HL-60 (cell line): ENCODE measurements around the gene IRAG1.

Experiments used
- DNase-seq, 2 experiments: peaks; one replicate each; pipeline ENCODE4 v3.0.0-alpha.2; 2010 to 2020; ENCODE audit warnings: low read depth in 1 of 2, low spot score in 1 of 2
- H3K27ac ChIP-seq: fragments of 250-450 bp; sonication (Bioruptor Pico); replicated peaks from 2 replicates; pipeline ENCODE4 v1.5.1; 2020; ENCODE audit warnings: mild to moderate bottlenecking, moderate library complexity
- H3K27me3 ChIP-seq: fragments of 250-450 bp; sonication (Bioruptor Pico); 2 replicates; pipeline ENCODE4 v1.5.1; 2021; ENCODE audit warnings: mild to moderate bottlenecking, moderate library complexity; ENCODE audit not compliant: insufficient read depth, poor library complexity, severe bottlenecking
- H3K4me3 ChIP-seq: replicated peaks from 2 replicates; pipeline ENCODE4 v1.5.1; 2011; ENCODE audit warnings: mild to moderate bottlenecking, control low read depth, low read length; ENCODE audit not compliant: insufficient read depth
- CTCF ChIP-seq: IDR thresholded peaks from one replicate; pipeline ENCODE4 v1.5.1; 2011; ENCODE audit warnings: low read length, control low read depth, inconsistent platforms; ENCODE audit not compliant: insufficient read depth
- GABPA ChIP-seq: IDR thresholded peaks from 2 replicates; pipeline ENCODE4 v1.6.1; 2012; ENCODE audit warnings: low read depth
- POLR2AphosphoS5 ChIP-seq: IDR thresholded peaks from 2 replicates; pipeline ENCODE4 v1.6.1; 2012; ENCODE audit warnings: low read depth
- REST ChIP-seq: IDR thresholded peaks from 2 replicates; pipeline ENCODE4 v1.6.1; 2012; ENCODE audit warnings: low read depth; ENCODE audit not compliant: insufficient replicate concordance
- SPI1 ChIP-seq: IDR thresholded peaks from 2 replicates; pipeline ENCODE4 v1.6.1; 2012; ENCODE audit warnings: low read depth, mild to moderate bottlenecking, borderline replicate concordance

The IRAG1 gene

GRCh38 chr11:10694486-10695239 lies 1.1 kb upstream of the IRAG1 start:
- Histone ChIP-seq H3K4me3 (no peak overlapping the region), H3K27me3 (no peaks in the 10 kb centered on the region), H3K27ac (no peak overlapping the region)
- no peak for DNase-seq
- TF ChIP-seq SPI1 (no peak), CTCF (no peak), POLR2AphosphoS5 (no peak), REST (no peak)

GRCh38 chr11:10692531-10693115 lies 932 bp downstream of the IRAG1 start:
- no peaks in the 10 kb centered on the region for H3K27me3 ChIP-seq
- no peak for DNase-seq

More at GRCh38 chr11:10692531-10693115, 932 bp downstream of the IRAG1 start:
- H3K4me3 ChIP-seq, result no peak overlapping the region
- TF ChIP-seq SPI1 (no peak), REST (no peak), CTCF (no peak), POLR2AphosphoS5 (no peak), GABPA (no peak)
- no peak overlapping the region for H3K27ac ChIP-seq
